Uterine smooth muscle cell (primary cell): ENCODE data around the gene CYLD. TPM values are rescaled to one million over a fixed set of nuclear protein-coding genes. Genes with fewer than 3 reads are reported as not detected.

ENCODE experiments used
- total RNA-seq: library from RNA; depleted of rRNA; stranded (reverse); fragments of >200 nt; gene quantifications from 2 replicates; pipeline ENCODE4 v1.2.3, GENCODE V29; 2014

Gene CYLD
- total RNA-seq = 78.8 and 88.2 TPM in 2 replicates

DNA sequence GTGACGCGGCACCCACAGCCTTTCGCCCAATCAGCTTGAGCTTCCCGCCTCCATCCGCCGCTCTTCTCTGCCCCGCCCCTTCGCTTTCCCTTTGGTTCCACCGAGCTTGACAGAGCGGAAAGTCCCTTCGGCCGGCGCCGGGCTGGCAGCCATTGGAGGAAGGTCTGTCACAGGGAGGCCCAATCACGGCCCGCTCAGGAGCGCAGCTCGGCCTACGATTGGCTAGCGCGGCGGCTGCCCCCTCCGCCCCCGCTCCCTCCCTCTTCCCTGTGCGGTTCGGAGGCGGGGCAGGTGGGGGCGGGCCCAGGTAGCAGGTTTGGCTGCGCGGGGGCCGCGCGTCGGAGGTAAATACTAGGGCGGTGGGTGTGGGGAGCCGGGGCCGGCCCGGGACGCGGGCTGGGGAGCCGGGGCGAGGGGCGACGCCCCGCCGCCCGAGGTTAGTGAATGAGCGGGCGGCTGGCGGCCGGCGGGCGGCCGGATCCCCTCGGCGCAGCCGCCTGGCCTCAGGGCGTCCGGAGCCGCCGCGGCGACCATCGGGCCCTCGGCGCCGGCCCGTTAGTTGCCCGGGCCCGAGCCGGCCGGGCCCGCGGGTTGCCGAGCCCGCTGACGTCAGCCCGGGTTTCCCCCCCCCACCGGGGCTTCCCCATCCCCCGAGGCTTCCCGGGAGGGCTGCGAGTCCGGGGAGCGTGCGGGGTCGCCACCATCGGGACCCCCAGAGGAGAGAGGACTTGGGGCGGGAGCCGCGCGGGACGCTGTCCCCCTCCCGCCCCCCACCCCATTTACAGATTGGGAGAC lies at the start of gene CYLD:
CYLD (plus strand) TSS at position 306 of the 795 bp plus-strand sequence. CDS start 7,613 bp downstream, outside the sequence.

DNA sequence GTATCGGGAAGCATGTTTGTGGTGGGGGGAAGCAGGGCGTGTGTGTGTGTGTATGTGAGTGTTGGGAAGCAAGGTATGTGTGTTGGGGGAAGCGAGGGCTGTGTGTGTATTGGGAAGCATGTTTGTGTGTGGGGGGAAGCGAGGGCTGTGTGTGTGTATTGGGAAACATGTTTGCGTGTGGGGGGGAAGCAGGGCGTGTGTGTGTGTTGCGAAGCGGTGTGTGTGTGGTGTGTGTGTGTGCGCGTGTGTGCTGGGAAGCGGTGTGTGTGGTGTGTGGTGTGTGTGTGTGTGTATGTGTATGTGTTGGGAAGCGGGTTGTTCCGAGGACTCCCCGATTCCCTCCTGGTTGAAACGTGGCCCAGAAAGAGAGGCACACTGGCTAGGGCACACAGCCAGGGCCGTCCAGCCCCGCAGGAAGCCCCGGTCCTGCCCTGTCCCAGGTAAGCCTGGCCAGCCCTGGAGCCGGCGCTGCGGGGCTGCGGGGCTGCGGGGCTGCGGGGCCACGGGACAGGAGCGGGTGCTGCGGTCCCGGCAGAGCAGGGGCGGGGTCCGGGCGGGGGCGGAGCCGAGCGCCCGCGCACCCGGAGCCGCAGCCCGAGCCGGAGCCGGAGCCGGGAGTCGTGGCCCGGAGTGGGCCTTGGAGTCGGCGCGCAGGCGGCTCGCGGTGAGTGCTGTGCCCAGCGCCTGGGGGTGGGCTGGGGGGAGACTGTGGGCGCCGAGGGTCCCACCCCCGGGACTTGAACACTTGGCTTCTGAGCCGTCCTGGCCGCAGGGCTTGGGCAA lies 48.7 kb upstream of the CYLD start, which contains the start of gene NOD2:
NOD2 (plus strand) TSS at position 608 of the 783 bp plus-strand sequence. CDS start 5,890 bp downstream, outside the sequence.

Other genes with a start within 250 kb of the CYLD start
- gene NKD1, start 193.7 kb upstream of the CYLD start, total RNA-seq = under 0.01 TPM in 2 replicates
- gene SNX20, start 60.8 kb upstream of the CYLD start, total RNA-seq = not detected in 2 replicates
- gene NOD2, start 48.5 kb upstream of the CYLD start, total RNA-seq = 0.22 and 0.25 TPM in 2 replicates